SK-N-SH (cell line): ENCODE results near the gene AHNAK2. TPM values are rescaled to one million over a fixed set of nuclear protein-coding genes. Genes with fewer than 3 reads are reported as not detected.

Source experiments
- CTCF ChIA-PET: fragments of 300-600, 350-600 bp; formaldehyde crosslinking; extraction: SDS; loops from one replicate; lab custom pipeline; 2021; lab: Yijun Ruan, JAX
- POLR2A ChIA-PET: fragments of 350-600 bp; sonication (Branson Sonifier 250); formaldehyde crosslinking; extraction: SDS; loops from one replicate; lab custom pipeline; 2020; ENCODE audit warnings: antibody characterized with exemption, inconsistent platforms; lab: Yijun Ruan, JAX
- DNase-seq: peaks from one replicate; pipeline ENCODE4 v3.0.0; 2012
- H2AFZ ChIP-seq: fragments of 200-600 bp; sonication (generic); 2 replicates; pipeline ENCODE4 v1.8.1; 2016; ENCODE audit warnings: antibody characterized with exemption, mild to moderate bottlenecking, low read depth
- H3F3A ChIP-seq: fragments of 200-600 bp; sonication (generic); replicated peaks from 2 replicates; pipeline ENCODE3; 2016; ENCODE audit warnings: antibody characterized with exemption, mild to moderate bottlenecking; ENCODE audit not compliant: insufficient read depth
- H3K27ac ChIP-seq, 2 experiments: fragments of 200-500 bp in 1 of 2; fragments of 200-600 bp in 1 of 2; sonication (Bioruptor generic) in 1 of 2; sonication (generic), shearing (Covaris generic) in 1 of 2; 2 replicates each; pipeline versions ENCODE4 v1.5.1 to v1.6.1; 2014 to 2016; ENCODE audit warnings: low read depth in 2 of 2, inconsistent platforms in 1 of 2, low read length in 1 of 2, mild to moderate bottlenecking in 1 of 2, mixed read lengths in 1 of 2
- H3K27me3 ChIP-seq: fragments of 200-600 bp; sonication (generic), shearing (Covaris generic); 2 replicates; pipeline ENCODE4 v1.6.1; 2016; ENCODE audit warnings: mixed run types; ENCODE audit not compliant: insufficient read depth
- H3K36me3 ChIP-seq, 2 experiments: fragments of 200-500 bp in 1 of 2; fragments of 200-600 bp in 1 of 2; sonication (Bioruptor generic) in 1 of 2; sonication (generic) in 1 of 2; replicated peaks in 1 of 2; 2 replicates each; pipeline versions ENCODE3 to v1.5.1; 2014 to 2016; ENCODE audit warnings: low read length in 1 of 2, mild to moderate bottlenecking in 1 of 2; ENCODE audit not compliant: insufficient read depth in 2 of 2, control insufficient read depth in 1 of 2
- H3K4me1 ChIP-seq, 2 experiments: fragments of 200-500 bp in 1 of 2; fragments of 200-600 bp in 1 of 2; sonication (Bioruptor generic) in 1 of 2; sonication (generic), shearing (Covaris generic) in 1 of 2; 2 replicates each; pipeline versions ENCODE4 v1.5.1 to v1.6.1; 2014 to 2016; ENCODE audit warnings: low read depth in 1 of 2, low read length in 1 of 2, mixed run types in 1 of 2; ENCODE audit not compliant: insufficient read depth in 2 of 2, control insufficient read depth in 1 of 2
- H3K4me2 ChIP-seq: fragments of 200-600 bp; sonication (generic), shearing (Covaris generic); 2 replicates; pipeline ENCODE4 v1.6.1; 2017; ENCODE audit warnings: mixed run types
- H3K4me3 ChIP-seq, 2 experiments: fragments of 200-500 bp in 1 of 2; fragments of 200-600 bp in 1 of 2; sonication (Bioruptor generic) in 1 of 2; sonication (generic), shearing (Covaris generic) in 1 of 2; 2 replicates each; pipeline versions ENCODE4 v1.5.1 to v1.8.1; 2014 to 2016; ENCODE audit warnings: low read depth in 2 of 2, inconsistent platforms in 1 of 2, low read length in 1 of 2, mild to moderate bottlenecking in 1 of 2, mixed read lengths in 1 of 2, moderate library complexity in 1 of 2
- H3K79me2 ChIP-seq: fragments of 200-600 bp; sonication (generic); 2 replicates; pipeline ENCODE4 v1.8.1; 2017; ENCODE audit warnings: mild to moderate bottlenecking; ENCODE audit not compliant: insufficient read depth
- H3K9ac ChIP-seq: fragments of 200-600 bp; sonication (generic); 2 replicates; pipeline ENCODE4 v1.6.1; 2017; ENCODE audit warnings: mixed run types
- H3K9me2 ChIP-seq: fragments of 200-600 bp; sonication (generic); 2 replicates; pipeline ENCODE4 v1.6.1; 2017; ENCODE audit warnings: mixed run types
- H3K9me3 ChIP-seq: fragments of 200-600 bp; sonication (generic); 2 replicates; pipeline ENCODE4 v1.6.1; 2017; ENCODE audit warnings: mixed run types, mild to moderate bottlenecking, moderate library complexity
- H4K20me1 ChIP-seq: fragments of 200-600 bp; sonication (generic); 2 replicates; pipeline ENCODE4 v1.6.1; 2017; ENCODE audit warnings: mild to moderate bottlenecking, mixed run types; ENCODE audit not compliant: insufficient read depth
- CTCF ChIP-seq: fragments of 200-600 bp; sonication (generic); IDR thresholded peaks from 2 replicates; pipeline ENCODE4 v1.6.1; 2017; ENCODE audit warnings: antibody characterized with exemption, mild to moderate bottlenecking, moderate library complexity
- ELF1 ChIP-seq: IDR thresholded peaks from 2 replicates; pipeline ENCODE4 v1.4.0; 2012
- EP300 ChIP-seq, 2 experiments: IDR thresholded peaks; 2 replicates each; pipeline versions ENCODE4 v1.4.0 to v1.6.1; 2012; ENCODE audit warnings: borderline replicate concordance in 1 of 2, low read depth in 1 of 2, low read length in 1 of 2
- FOSL2 ChIP-seq: IDR thresholded peaks from 2 replicates; pipeline ENCODE4 v1.4.0; 2012; ENCODE audit warnings: low read depth, mild to moderate bottlenecking, moderate library complexity, borderline replicate concordance
- GABPA ChIP-seq: IDR thresholded peaks from 2 replicates; pipeline ENCODE4 v1.4.0; 2012; ENCODE audit warnings: low read depth, mild to moderate bottlenecking
- IRF3 ChIP-seq: fragments of 150-350 bp; IDR thresholded peaks from 2 replicates; pipeline ENCODE4 v1.6.1; 2016; ENCODE audit warnings: mild to moderate bottlenecking, low read depth, low read length
- MAX ChIP-seq: IDR thresholded peaks from 2 replicates; pipeline ENCODE4 v1.4.0; 2012; ENCODE audit warnings: low read depth
- MEF2A ChIP-seq: IDR thresholded peaks from 2 replicates; pipeline ENCODE4 v1.4.0; 2012; ENCODE audit warnings: low read depth, borderline replicate concordance
- NFIC ChIP-seq: IDR thresholded peaks from 2 replicates; pipeline ENCODE4 v1.4.0; 2012; ENCODE audit warnings: borderline replicate concordance
- NRF1 ChIP-seq: IDR thresholded peaks from 2 replicates; pipeline ENCODE4 v1.6.1; 2012; ENCODE audit warnings: low read depth, mild to moderate bottlenecking, low read length
- POLR2AphosphoS5 ChIP-seq: IDR thresholded peaks from 2 replicates; pipeline ENCODE4 v1.6.1; 2012; ENCODE audit warnings: low read depth, low read length
- RAD21 ChIP-seq: IDR thresholded peaks from 2 replicates; pipeline ENCODE4 v1.6.1; 2012; ENCODE audit warnings: mild to moderate bottlenecking, low read length
- REST ChIP-seq: IDR thresholded peaks from 2 replicates; pipeline ENCODE4 v1.6.1; 2012; ENCODE audit warnings: mild to moderate bottlenecking, low read depth, low read length, moderate library complexity
- RFX5 ChIP-seq: IDR thresholded peaks from 2 replicates; pipeline ENCODE4 v1.6.1; 2012; ENCODE audit warnings: mild to moderate bottlenecking, improper control_type of control experiment, low read length
- SIN3A ChIP-seq: IDR thresholded peaks from 2 replicates; pipeline ENCODE4 v1.6.1; 2012; ENCODE audit warnings: low read depth, mild to moderate bottlenecking, low read length, moderate library complexity, borderline replicate concordance
- TAF1 ChIP-seq: IDR thresholded peaks from 2 replicates; pipeline ENCODE4 v1.6.1; 2012; ENCODE audit warnings: low read depth, mild to moderate bottlenecking, low read length, moderate library complexity, borderline replicate concordance
- TCF12 ChIP-seq: IDR thresholded peaks from 2 replicates; pipeline ENCODE4 v1.4.0; 2012
- TEAD4 ChIP-seq: IDR thresholded peaks from 2 replicates; pipeline ENCODE4 v1.4.0; 2012; ENCODE audit warnings: mild to moderate bottlenecking, borderline replicate concordance; ENCODE audit not compliant: insufficient read depth
- USF1 ChIP-seq: IDR thresholded peaks from 2 replicates; pipeline ENCODE4 v1.4.0; 2012; ENCODE audit warnings: low read depth, borderline replicate concordance
- USF2 ChIP-seq: fragments of 150-350 bp; IDR thresholded peaks from 2 replicates; pipeline ENCODE4 v1.6.1; 2017; ENCODE audit warnings: antibody characterized with exemption, low read length, low read depth, borderline replicate concordance
- ZBTB33 ChIP-seq: IDR thresholded peaks from 2 replicates; pipeline ENCODE4 v1.4.0; 2012; ENCODE audit warnings: low read depth, borderline replicate concordance
- WGBS: methylation state at CpG from one replicate; pipeline ENCODE4 v1.1.6; 2017; ENCODE audit warnings: low lambda C conversion rate; 5-methylcytosine and 5-hydroxymethylcytosine counted together
- polyA plus RNA-seq, 3 experiments: library from polyadenylated mRNA; depleted of rRNA; stranded (reverse); fragments of >200 nt; gene quantifications; 2 replicates each; pipeline ENCODE4 v1.2.3, GENCODE V29; 2012

The AHNAK2 gene
- polyA plus RNA-seq, 1 of the 3 experiments (the other 2 are of a cell fraction) = 33.5 TPM

GRCh38 chr14:104968541-104969401 is 9.4 kb downstream of the AHNAK2 start:
- no peaks in the 10 kb centered on the region for H3K27me3 ChIP-seq
- H3K9ac ChIP-seq = no peak overlapping the region
- TF ChIP-seq CTCF = peak; percentile 40
- no peak for TF ChIP-seq TEAD4
- no peak for TF ChIP-seq MAX
- no peak for TF ChIP-seq GABPA
- no peak for TF ChIP-seq USF1
- TF ChIP-seq IRF3 = no peak
- peak; percentile 31; the same call in 1 of the 2 replicates for TF ChIP-seq RAD21
- no peak for TF ChIP-seq EP300 (IDR thresholded peaks at IDR 0.05; ENCODE audit: borderline replicate concordance in 1 of 2, low read depth in 1 of 2, low read length in 1 of 2)
- no peak for TF ChIP-seq REST
- TF ChIP-seq USF2 = no peak
- TF ChIP-seq FOSL2 = no peak
- TF ChIP-seq RFX5 = no peak
- no peak for TF ChIP-seq SIN3A
- no peak for TF ChIP-seq POLR2AphosphoS5
- no peak for TF ChIP-seq TCF12
- 0 out of 2 replicates have a peak, but pooled peaks have one; percentile 13 for TF ChIP-seq NFIC
- no peak for TF ChIP-seq MEF2A
- no peak for TF ChIP-seq NRF1
- TF ChIP-seq TAF1 = no peak
- TF ChIP-seq ELF1 = no peak
- TF ChIP-seq ZBTB33 = no peak
- peak overlapping the region in 1 of 2 experiments; percentile 15; a peak in 2 of 4 replicates for H3K27ac ChIP-seq
- WGBS = 69% methylated on average over 12 of the region's 21 CpGs
- POLR2A ChIA-PET = no interaction called here
- H3K79me2 ChIP-seq = peaks cover 82% of the 10 kb centered on the region; the same call in 1 of the 2 replicates
- no peaks in the 10 kb centered on the region for H4K20me1 ChIP-seq
- no peak overlapping the region for H2AFZ ChIP-seq
- no peaks in the 10 kb centered on the region for H3K9me2 ChIP-seq
- peaks cover 31 to 42% of the 10 kb centered on the region in 2 experiments; a peak in 3 of 4 replicates for H3K4me1 ChIP-seq
- no peaks in the 10 kb centered on the region for H3K9me3 ChIP-seq
- peak; percentile 51 for DNase-seq
- no peaks in the 10 kb centered on the region for H3K36me3 ChIP-seq
- H3K4me2 ChIP-seq = peak overlapping the region; percentile 90
- CTCF ChIA-PET = interaction anchor here (1.0 to 11.2 kb wide), 6 partner anchors 13 to 76 kb away, joined by 5 to 284 read pairs (median 6); no protein-coding TSS in a partner anchor
- H3F3A ChIP-seq = peaks cover 5% of the 10 kb centered on the region
- H3K4me3 ChIP-seq = no peak overlapping the region
